IMR-90 (cell line): ENCODE data around the gene LRRC57. TPM values are rescaled to one million over a fixed set of nuclear protein-coding genes. Genes with fewer than 3 reads are reported as not detected.

Source experiments
- ATAC-seq: fragments of 200-7000 bp; cut with Tn5 transposase; 2 replicates; pipeline ENCODE4 v1.9.1; 2020; ENCODE audit warnings: low read depth, mild to moderate bottlenecking, moderate library complexity
- BruUV-seq: library from RNA; stranded (reverse); fragments of 400-500 nt; replicated peaks from 2 replicates; lab custom pipeline; 2021; lab: Mats Ljungman, UMichigan
- CTCF ChIA-PET: fragments of 300-600 bp; formaldehyde crosslinking; extraction: SDS; loops from one replicate; lab custom pipeline; 2021; ENCODE audit warnings: antibody characterized with exemption; lab: Yijun Ruan, JAX
- POLR2A ChIA-PET: fragments of 300-600 bp; sonication (Branson Sonifier 250); formaldehyde crosslinking; loops from one replicate; lab custom pipeline; 2022; ENCODE audit warnings: antibody characterized with exemption; ENCODE audit not compliant: unreplicated experiment; lab: Charles Lee
- DNase-seq: peaks from one replicate; pipeline ENCODE4 v3.0.0; 2013
- H2AFZ ChIP-seq: replicated peaks from 2 replicates; pipeline ENCODE3; 2013; ENCODE audit warnings: low read length, mild to moderate bottlenecking; ENCODE audit not compliant: poor library complexity
- H2AK5ac ChIP-seq: 2 replicates; pipeline ENCODE4 v1.6.1; 2013; ENCODE audit warnings: low read depth, low read length, inconsistent platforms
- H2AK9ac ChIP-seq: replicated peaks from 2 replicates; pipeline ENCODE3; 2013; ENCODE audit warnings: mild to moderate bottlenecking, low read depth, low read length, moderate library complexity; ENCODE audit not compliant: poor library complexity
- H2BK120ac ChIP-seq: 2 replicates; pipeline ENCODE4 v1.6.1; 2013; ENCODE audit warnings: low read depth, low read length, inconsistent platforms
- H2BK15ac ChIP-seq: 3 replicates; pipeline ENCODE4 v1.6.1; 2013; ENCODE audit warnings: low read depth, low read length, inconsistent platforms
- H2BK20ac ChIP-seq: 2 replicates; pipeline ENCODE4 v1.6.1; 2013; ENCODE audit warnings: low read depth, mild to moderate bottlenecking, inconsistent platforms, low read length, moderate library complexity
- H2BK5ac ChIP-seq: 2 replicates; pipeline ENCODE4 v1.6.1; 2013; ENCODE audit warnings: mild to moderate bottlenecking, low read depth, low read length, inconsistent platforms; ENCODE audit not compliant: poor library complexity, severe bottlenecking
- H3K14ac ChIP-seq: replicated peaks from 2 replicates; pipeline ENCODE4 v1.6.1; 2013; ENCODE audit warnings: low read depth, low read length, inconsistent platforms
- H3K18ac ChIP-seq: 2 replicates; pipeline ENCODE4 v1.6.1; 2013; ENCODE audit warnings: low read depth, low read length, control low read depth
- H3K23ac ChIP-seq: 2 replicates; pipeline ENCODE4 v1.6.1; 2013; ENCODE audit warnings: low read depth, low read length, inconsistent platforms
- H3K27ac ChIP-seq: 2 replicates; pipeline ENCODE4 v1.5.1; 2013; ENCODE audit warnings: mild to moderate bottlenecking, control low read depth, low read length; ENCODE audit not compliant: insufficient read depth
- H3K27me3 ChIP-seq: 2 replicates; pipeline ENCODE4 v1.6.1; 2013; ENCODE audit warnings: low read length; ENCODE audit not compliant: control insufficient read depth, insufficient read depth
- H3K36me3 ChIP-seq: 2 replicates; pipeline ENCODE4 v1.6.1; 2013; ENCODE audit warnings: low read length, mixed read lengths; ENCODE audit not compliant: control insufficient read depth, insufficient read depth
- H3K4ac ChIP-seq: 2 replicates; pipeline ENCODE4 v1.6.1; 2013; ENCODE audit warnings: low read depth, low read length, inconsistent platforms
- H3K4me1 ChIP-seq: 2 replicates; pipeline ENCODE4 v1.6.1; 2013; ENCODE audit warnings: low read length, mixed read lengths; ENCODE audit not compliant: control insufficient read depth, insufficient read depth
- H3K4me2 ChIP-seq: 2 replicates; pipeline ENCODE4 v1.6.1; 2013; ENCODE audit warnings: low read depth, mild to moderate bottlenecking, control low read depth, low read length, moderate library complexity
- H3K4me3 ChIP-seq: 2 replicates; pipeline ENCODE4 v1.5.1; 2013; ENCODE audit warnings: low read depth, mild to moderate bottlenecking, control low read depth, low read length, moderate library complexity; ENCODE audit not compliant: insufficient read depth
- H3K56ac ChIP-seq: 2 replicates; pipeline ENCODE4 v1.6.1; 2013; ENCODE audit warnings: low read length, inconsistent platforms; ENCODE audit not compliant: insufficient read depth; ENCODE audit errors: extremely low read depth
- H3K79me1 ChIP-seq, 2 experiments: 2 replicates each; pipeline ENCODE4 v1.6.1; 2013; ENCODE audit warnings: low read length in 2 of 2, inconsistent platforms in 1 of 2, low read depth in 1 of 2
- H3K9ac ChIP-seq: 2 replicates; pipeline ENCODE4 v1.6.1; 2013; ENCODE audit warnings: low read depth, low read length, control low read depth
- H3K9me1 ChIP-seq: 2 replicates; pipeline ENCODE4 v1.6.1; 2013; ENCODE audit warnings: low read length, inconsistent platforms; ENCODE audit not compliant: insufficient read depth
- H3K9me3 ChIP-seq: 2 replicates; pipeline ENCODE4 v1.6.1; 2013; ENCODE audit warnings: low read length; ENCODE audit not compliant: control insufficient read depth, insufficient read depth
- H4K20me1 ChIP-seq: 2 replicates; pipeline ENCODE4 v1.6.1; 2013; ENCODE audit warnings: low read length, inconsistent platforms; ENCODE audit not compliant: insufficient read depth
- H4K5ac ChIP-seq: 2 replicates; pipeline ENCODE4 v1.6.1; 2013; ENCODE audit warnings: mild to moderate bottlenecking, low read depth, low read length, control low read depth
- H4K8ac ChIP-seq, 2 experiments: 2 replicates each; pipeline ENCODE4 v1.6.1; 2013; ENCODE audit warnings: low read depth in 2 of 2, low read length in 2 of 2, control low read depth in 1 of 2, inconsistent platforms in 1 of 2
- H4K91ac ChIP-seq: 2 replicates; pipeline ENCODE4 v1.6.1; 2013; ENCODE audit warnings: low read depth, low read length, inconsistent platforms; ENCODE audit not compliant: insufficient read depth
- CTCF ChIP-seq: conservative IDR thresholded peaks from 2 replicates; pipeline ENCODE4 v1.5.1; 2012; ENCODE audit warnings: mild to moderate bottlenecking, low read depth, low read length, improper control_type of control experiment
- ELK1 ChIP-seq: fragments of 150-350 bp; IDR thresholded peaks from 2 replicates; pipeline ENCODE4 v1.6.1; 2016; ENCODE audit warnings: low read depth, mild to moderate bottlenecking, low read length, moderate library complexity, borderline replicate concordance
- MAZ ChIP-seq: IDR thresholded peaks from 2 replicates; pipeline ENCODE4 v1.6.1; 2012; ENCODE audit warnings: low read depth, mild to moderate bottlenecking, low read length, improper control_type of control experiment, moderate library complexity, borderline replicate concordance
- MXI1 ChIP-seq: IDR thresholded peaks from 2 replicates; pipeline ENCODE4 v1.6.1; 2012; ENCODE audit warnings: low read depth, mild to moderate bottlenecking, low read length, moderate library complexity, borderline replicate concordance
- NFE2L2 ChIP-seq: fragments of 150-350 bp; IDR thresholded peaks from 2 replicates; pipeline ENCODE4 v1.6.1; 2016; ENCODE audit warnings: low read depth, mild to moderate bottlenecking, low read length
- RCOR1 ChIP-seq: IDR thresholded peaks from 2 replicates; pipeline ENCODE4 v1.6.1; 2012; ENCODE audit warnings: mild to moderate bottlenecking, low read length, improper control_type of control experiment; ENCODE audit not compliant: insufficient replicate concordance
- USF2 ChIP-seq: fragments of 150-350 bp; IDR thresholded peaks from 2 replicates; pipeline ENCODE4 v1.6.1; 2017; ENCODE audit warnings: mild to moderate bottlenecking, antibody characterized with exemption, low read length, low read depth
- WGBS, 2 experiments: methylation state at CpG; one replicate each; pipeline versions ENCODE4 v1.1.5 to v1.1.7; 2013; ENCODE audit warnings: missing lambda C conversion rate in 2 of 2; ENCODE audit not compliant: insufficient read length in 1 of 2; ENCODE audit errors: extremely low coverage in 2 of 2; 5-methylcytosine and 5-hydroxymethylcytosine counted together
- dilution Hi-C: fragments of 300-500 bp; cut with HindIII; formaldehyde crosslinking; loops from one replicate; pipeline ENCODE4 v1.14.3; 2018; ENCODE audit warnings: low sequenced_read_pairs; ENCODE audit not compliant: unreplicated experiment
- in situ Hi-C: fragments of 300-500 bp; cut with MboI; formaldehyde crosslinking; loops from 3 replicates; pipeline ENCODE4 v1.14.3; 2019; ENCODE audit warnings: low sequenced_read_pairs, inconsistent platforms, mixed read lengths
- intact Hi-C: fragments of 100-400 bp; cut with micrococcal nuclease; formaldehyde crosslinking; loops from 2 replicates; pipeline ENCODE4 v1.10.0; 2022
- polyA plus RNA-seq, 3 experiments: library from polyadenylated mRNA; depleted of rRNA; stranded (reverse); fragments of >200 nt; gene quantifications; 2 replicates each; pipeline ENCODE4 v1.2.3, GENCODE V29; 2012; ENCODE audit warnings: low replicate concordance in 1 of 3
- total RNA-seq: library from RNA; depleted of rRNA; stranded (reverse); fragments of >200 nt; gene quantifications from 2 replicates; pipeline ENCODE4 v1.2.3, GENCODE V29; 2012

LRRC57 gene
- total and polyA plus RNA-seq, 2 of the 4 experiments (the other 2 are of a cell fraction): 9.5 to 11.3 TPM

- Histone ChIP-seq H2BK15ac (no peak overlapping the region), H3K4me3 (no peak overlapping the region), H2BK120ac (no peak overlapping the region), H4K91ac (no peak overlapping the region), H2AK5ac (no peak overlapping the region), H3K36me3 (peaks cover 2% of the 10 kb centered on the region; the same call in 1 of the 2 replicates), H3K9ac (no peak overlapping the region), H3K79me1 (peaks cover 27 to 74% of the 10 kb centered on the region in 2 experiments), H4K20me1 (peaks cover 18% of the 10 kb centered on the region; the same call in 1 of the 2 replicates), H3K9me1 (peaks cover 7% of the 10 kb centered on the region), H3K9me3 (no peaks in the 10 kb centered on the region), H2BK20ac (no peak overlapping the region), H3K27me3 (no peaks in the 10 kb centered on the region), H3K27ac (no peak overlapping the region), H3K4ac (no peak overlapping the region), H3K18ac (no peak overlapping the region), H4K5ac (no peak overlapping the region), H3K4me1 (peaks cover 16% of the 10 kb centered on the region), H3K23ac (no peak overlapping the region), H4K8ac (no peak overlapping the region), H3K4me2 (peak overlapping the region; percentile 9; the same call in 1 of the 2 replicates), H2AFZ (no peak overlapping the region), H3K56ac (no peak overlapping the region), H3K14ac (no peak overlapping the region), H2BK5ac (no peak overlapping the region), H2AK9ac (no peak overlapping the region)
- intact Hi-C loops: no loop called here
- WGBS, 2 experiments: no CpG with 5 or more reads among the region's 4 CpGs
- CTCF ChIA-PET: interaction anchor here (1.0 kb wide), 1 partner anchor 42 kb away, joined by 3 read pairs; no protein-coding TSS in a partner anchor
- dilution Hi-C loops: no loop called here
- no peak for TF ChIP-seq ELK1
- TF ChIP-seq CTCF: no peak
- TF ChIP-seq NFE2L2: no peak
- TF ChIP-seq USF2: no peak
- TF ChIP-seq MXI1: no peak
- no peak for TF ChIP-seq RCOR1
- TF ChIP-seq MAZ: no peak
- DNase-seq (peak; percentile 45), ATAC-seq (no peak)
- in situ Hi-C loops: no loop called here
- BruUV-seq: no TSS peak
- POLR2A ChIA-PET: interaction anchor here (0.6 kb wide), 1 partner anchor 13 kb away, joined by 3 read pairs; no protein-coding TSS in a partner anchor
Observed at GRCh38 chr15:42507514-42507913, 41.1 kb downstream of the LRRC57 start.
